ENCODE results near the gene MAST3. TPM values are rescaled to one million over a fixed set of nuclear protein-coding genes. Genes with fewer than 3 reads are reported as not detected.

Gene MAST3
- total and polyA plus RNA-seq, 2 of the 13 experiments (the other 11 are each of a cell fraction or from before 2014, with no cell fraction given): 4.1 to 4.6 TPM

GRCh38 chr19:18191640-18192062 is 94.1 kb downstream of the MAST3 start (continued):
- TF ChIP-seq BCL3 (CRISPR knock-in tag; IDR thresholded peaks at IDR 0.05): no peak
- no peak for TF ChIP-seq THAP8 (CRISPR knock-in tag; IDR thresholded peaks at IDR 0.05; ENCODE audit: borderline replicate concordance)

GRCh38 chr19:18192673-18193387 is 95.3 kb downstream of the MAST3 start, which contains the start of gene MPV17L2:
MPV17L2 (plus strand) TSS chr19:18193218; CDS start chr19:18193282, 64 bp downstream.
- Histone ChIP-seq H4K20me1 (ENCODE audit: insufficient read depth, low read length) (no peaks in the 10 kb centered on the region), H3K27ac (ENCODE audit: extremely low read length, insufficient read depth, low read length) (peak within 1 kb of the TSS; percentile 73), H3K9me3 (ENCODE audit: low read length) (no peaks in the 10 kb centered on the region), H3K27me3 (ENCODE audit: control insufficient read depth in 1 of 2, insufficient read depth in 2 of 2, low read length in 2 of 2) (no peaks in the 10 kb centered on the region; a peak in 1 of 5 replicates), H3K79me2 (ENCODE audit: insufficient read depth, low read length) (peaks cover 7% of the 10 kb centered on the region), H3K9ac (ENCODE audit: insufficient read depth, low read depth, low read length) (peak within 1 kb of the TSS; percentile 71), H2AFZ (ENCODE audit: low read length) (no peak within 1 kb of the TSS), H3K4me1 (ENCODE audit: insufficient read depth, low read length) (peaks cover 30% of the 10 kb centered on the region), H3K4me3 (replicated peaks in 1 of 3; ENCODE audit: insufficient read depth in 1 of 3, low read depth in 2 of 3, low read length in 3 of 3) (peak within 1 kb of the TSS; percentile 70 to 84 (median 83)), H3K36me3 (replicated peaks in 1 of 2; ENCODE audit: control insufficient read depth in 1 of 2, insufficient read depth in 2 of 2, low read length in 2 of 2) (peaks cover 2 to 9% of the 10 kb centered on the region in 2 experiments; a peak in 3 of 5 replicates), H3K4me2 (ENCODE audit: low read depth, low read length) (peak within 1 kb of the TSS; percentile 91)
- peak; percentile 99 for DNase-seq (ENCODE audit: low spot score)
- POLR2A ChIA-PET: interaction anchor here (0.6 to 2.7 kb wide), 18 partner anchors 9 to 172 kb away, joined by 3 to 27 read pairs (median 4); partner anchors contain the start of genes JUND and RAB3A
- CTCF ChIA-PET (ENCODE audit: low intra/inter-chr PET ratio, low total read pairs): no interaction called here
- ATAC-seq: peak; percentile 93
- 0% methylated on average over 35 of the region's 74 CpGs for WGBS (ENCODE audit: low lambda C conversion rate)
- FAIRE-seq: peak; percentile 100
- in situ Hi-C loops (cut with HindIII; ENCODE audit: extremely low pct_ligation_motif_present, low pct_unique_long_range_greater_than_20kb) (no loop called here), intact Hi-C loops (cut with micrococcal nuclease; ENCODE audit: unreplicated experiment) (no loop called here)
- BruUV-seq (replicated peaks): no TSS peak
- TF ChIP-seq ELK4 (CRISPR knock-in tag; IDR thresholded peaks at IDR 0.05; ENCODE audit: borderline replicate concordance) (no peak), ZNF280D (CRISPR knock-in tag; IDR thresholded peaks at IDR 0.05) (no peak), NCOR1 (IDR thresholded peaks at IDR 0.05; ENCODE audit: borderline replicate concordance, low read length) (peak; percentile 20; the same call in 1 of the 2 replicates), ZNF441 (CRISPR knock-in tag; IDR thresholded peaks at IDR 0.05; ENCODE audit: borderline replicate concordance) (no peak), MYC (CRISPR knock-in tag; IDR thresholded peaks at IDR 0.05; ENCODE audit: borderline replicate concordance) (peak; percentile 75), KDM6A (CRISPR knock-in tag; IDR thresholded peaks at IDR 0.05; ENCODE audit: low read depth) (no peak), PRPF4 (IDR thresholded peaks at IDR 0.05; ENCODE audit: low read depth, low read length, poor library complexity, severe bottlenecking) (no peak), ZBED4 (CRISPR knock-in tag; IDR thresholded peaks at IDR 0.05; ENCODE audit: borderline replicate concordance) (no peak)

All from HepG2 (cell line).